Measurements from ENCODE around the gene MYCN.

The MYCN gene

DNA sequence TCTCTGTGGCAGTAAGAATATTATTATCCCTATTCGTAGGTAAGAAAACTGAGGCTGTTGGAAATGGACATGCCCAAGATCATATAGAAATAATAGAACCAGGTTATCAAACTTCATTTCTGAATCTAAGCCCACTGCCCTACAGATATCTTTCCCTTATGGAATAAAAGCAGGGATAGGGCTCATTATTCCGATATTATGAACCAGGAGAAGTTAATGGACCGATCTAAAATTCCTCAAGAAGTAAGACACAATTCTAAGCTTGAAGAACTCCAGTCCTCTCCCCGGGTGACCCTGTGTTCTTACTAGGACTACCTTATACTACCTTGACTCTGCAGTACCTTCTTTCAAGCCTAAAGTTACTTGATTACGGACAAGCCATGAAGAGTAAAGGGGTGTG is 8.4 kb upstream of the MYCN start:
- Histone ChIP-seq H3K27ac (no peak overlapping the region), H3K4me3 (no peak overlapping the region), H3K9ac (ENCODE audit: insufficient read length) (no peak overlapping the region), H3K9me3 (ENCODE audit: low read depth, low read length) (no peaks in the 10 kb centered on the region), H3K36me3 (ENCODE audit: insufficient read depth, low read length) (no peaks in the 10 kb centered on the region)
- TF ChIP-seq POLR2AphosphoS5 (IDR thresholded peaks at IDR 0.05; ENCODE audit: borderline replicate concordance, low read depth, low read length) (no peak), FOXP2 (optimal IDR thresholded peaks at IDR 0.05; ENCODE audit: control extremely low read depth, extremely low read length, insufficient read depth) (no peak), EZH2 (IDR thresholded peaks at IDR 0.05) (no peak)
- no peak for DNase-seq (ENCODE audit: low read depth, low spot score)

DNA sequence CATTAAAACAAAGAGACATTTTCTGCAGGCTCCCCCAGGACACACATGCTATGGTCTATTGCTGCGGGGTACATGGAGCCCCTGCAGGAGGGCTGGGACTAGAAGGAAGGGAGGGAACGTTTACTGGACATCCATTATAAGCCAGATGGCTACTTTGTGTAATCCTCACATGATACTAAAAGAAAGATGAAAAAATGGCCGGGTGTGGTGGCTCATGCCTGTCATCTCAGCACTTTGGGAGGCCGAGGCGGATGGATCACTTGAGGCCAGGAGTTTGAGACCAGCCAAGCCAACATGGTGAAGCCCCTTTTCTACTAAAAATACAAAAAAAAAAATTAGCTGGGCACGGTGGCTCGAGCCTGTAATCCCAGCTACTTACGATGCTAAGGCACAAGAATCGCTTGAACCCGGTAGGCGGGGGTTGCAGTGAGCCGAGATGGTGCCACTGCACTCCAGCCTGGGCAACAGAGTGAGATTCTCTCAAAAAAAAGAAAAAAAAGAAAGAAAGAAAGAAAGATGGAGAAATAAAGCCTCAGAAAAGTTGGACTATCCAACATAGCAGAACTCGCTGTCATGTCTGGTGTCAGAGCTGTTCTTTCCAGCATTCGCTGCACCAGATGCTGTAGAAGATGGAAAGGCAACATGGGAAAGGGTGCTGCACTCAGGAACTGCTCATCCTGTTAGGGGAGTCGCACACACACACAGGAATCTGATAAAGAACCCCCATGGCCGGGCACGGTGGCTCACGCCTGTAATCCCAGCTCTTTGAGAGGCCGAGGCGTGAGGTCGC is 7.8 kb upstream of the MYCN start:
- H3K36me3 ChIP-seq (ENCODE audit: insufficient read depth, low read length) = no peaks in the 10 kb centered on the region
- H3K27ac ChIP-seq = no peak overlapping the region
- H3K9ac ChIP-seq (ENCODE audit: insufficient read length) = no peak overlapping the region
- DNase-seq (ENCODE audit: low read depth, low spot score) = no peak
- H3K9me3 ChIP-seq (ENCODE audit: low read depth, low read length) = no peaks in the 10 kb centered on the region
- TF ChIP-seq EZH2 (IDR thresholded peaks at IDR 0.05) (no peak), FOXP2 (optimal IDR thresholded peaks at IDR 0.05; ENCODE audit: control extremely low read depth, extremely low read length, insufficient read depth) (no peak), POLR2AphosphoS5 (IDR thresholded peaks at IDR 0.05; ENCODE audit: borderline replicate concordance, low read depth, low read length) (no peak)
- no peak overlapping the region for H3K4me3 ChIP-seq

GRCh38 chr2:15933184-15933845 is 7.0 kb upstream of the MYCN start:
- Histone ChIP-seq H3K4me3 (no peak overlapping the region), H3K36me3 (ENCODE audit: insufficient read depth, low read length) (no peaks in the 10 kb centered on the region), H3K9ac (ENCODE audit: insufficient read length) (no peak overlapping the region), H3K27ac (no peak overlapping the region), H3K9me3 (ENCODE audit: low read depth, low read length) (no peaks in the 10 kb centered on the region)
- no peak for DNase-seq (ENCODE audit: low read depth, low spot score)
- TF ChIP-seq FOXP2 (optimal IDR thresholded peaks at IDR 0.05; ENCODE audit: control extremely low read depth, extremely low read length, insufficient read depth) (no peak), EZH2 (IDR thresholded peaks at IDR 0.05) (no peak), POLR2AphosphoS5 (IDR thresholded peaks at IDR 0.05; ENCODE audit: borderline replicate concordance, low read depth, low read length) (no peak)

GRCh38 chr2:15934291-15934945 is 5.9 kb upstream of the MYCN start:
- Histone ChIP-seq H3K9me3 (ENCODE audit: low read depth, low read length) (no peaks in the 10 kb centered on the region), H3K9ac (ENCODE audit: insufficient read length) (no peak overlapping the region), H3K4me3 (no peak overlapping the region), H3K36me3 (ENCODE audit: insufficient read depth, low read length) (no peaks in the 10 kb centered on the region), H3K27ac (no peak overlapping the region)
- TF ChIP-seq POLR2AphosphoS5 (IDR thresholded peaks at IDR 0.05; ENCODE audit: borderline replicate concordance, low read depth, low read length) (no peak), FOXP2 (optimal IDR thresholded peaks at IDR 0.05; ENCODE audit: control extremely low read depth, extremely low read length, insufficient read depth) (no peak), EZH2 (IDR thresholded peaks at IDR 0.05) (no peak)
- no peak for DNase-seq (ENCODE audit: low read depth, low spot score)

DNA sequence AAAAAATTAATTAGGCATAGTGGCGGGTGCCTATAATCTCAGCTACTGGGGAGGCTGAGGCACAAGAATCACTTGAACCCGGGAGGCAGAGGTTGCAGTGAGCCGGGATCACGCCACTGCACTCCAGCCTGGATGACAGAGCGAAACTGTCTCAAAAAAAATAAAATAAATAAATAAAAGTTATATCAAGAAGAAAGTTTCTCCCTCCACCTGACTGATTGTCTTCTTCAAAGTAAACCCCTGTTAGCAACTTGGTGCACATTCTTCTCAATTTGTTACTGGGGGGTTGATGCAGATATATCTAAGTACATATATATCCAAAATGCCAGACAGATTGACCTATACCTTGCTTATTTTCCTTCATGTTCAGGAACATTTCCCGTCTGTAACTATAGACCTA is 5.2 kb upstream of the MYCN start:
- Histone ChIP-seq H3K36me3 (ENCODE audit: insufficient read depth, low read length) (no peaks in the 10 kb centered on the region), H3K27ac (no peak overlapping the region), H3K9ac (ENCODE audit: insufficient read length) (no peak overlapping the region), H3K4me3 (no peak overlapping the region), H3K9me3 (ENCODE audit: low read depth, low read length) (no peaks in the 10 kb centered on the region)
- DNase-seq (ENCODE audit: low read depth, low spot score) = no peak
- no peak for TF ChIP-seq FOXP2 (optimal IDR thresholded peaks at IDR 0.05; ENCODE audit: control extremely low read depth, extremely low read length, insufficient read depth)
- no peak for TF ChIP-seq EZH2 (IDR thresholded peaks at IDR 0.05)
- no peak for TF ChIP-seq POLR2AphosphoS5 (IDR thresholded peaks at IDR 0.05; ENCODE audit: borderline replicate concordance, low read depth, low read length)

DNA sequence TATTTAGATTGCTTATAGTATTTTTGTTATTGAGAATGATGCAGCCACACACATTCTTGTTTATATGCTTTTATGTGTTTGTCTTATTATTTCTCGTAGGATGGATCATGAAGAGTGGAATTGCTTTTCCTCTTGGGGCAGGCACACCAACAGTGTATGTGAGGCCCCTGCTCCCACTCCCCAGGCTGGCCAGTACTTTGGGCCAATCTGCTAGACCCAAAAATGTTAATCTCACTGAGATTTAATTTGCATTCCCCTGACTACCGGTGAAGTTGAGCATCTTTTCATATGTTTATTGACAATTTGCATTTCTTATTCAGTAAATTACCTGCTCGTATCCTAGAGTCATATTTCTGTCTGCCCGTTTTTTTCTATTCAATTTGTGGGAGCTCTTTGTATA is 4.7 kb upstream of the MYCN start:
- Histone ChIP-seq H3K4me3 (no peak overlapping the region), H3K36me3 (ENCODE audit: insufficient read depth, low read length) (no peaks in the 10 kb centered on the region), H3K9ac (ENCODE audit: insufficient read length) (no peak overlapping the region), H3K9me3 (ENCODE audit: low read depth, low read length) (no peaks in the 10 kb centered on the region), H3K27ac (no peak overlapping the region)
- no peak for DNase-seq (ENCODE audit: low read depth, low spot score)
- TF ChIP-seq EZH2 (IDR thresholded peaks at IDR 0.05) = no peak
- TF ChIP-seq FOXP2 (optimal IDR thresholded peaks at IDR 0.05; ENCODE audit: control extremely low read depth, extremely low read length, insufficient read depth) = no peak
- TF ChIP-seq POLR2AphosphoS5 (IDR thresholded peaks at IDR 0.05; ENCODE audit: borderline replicate concordance, low read depth, low read length) = no peak

- DNase-seq (ENCODE audit: low read depth, low spot score) = no peak
- no peaks in the 10 kb centered on the region for H3K36me3 ChIP-seq (ENCODE audit: insufficient read depth, low read length)
- H3K9me3 ChIP-seq (ENCODE audit: low read depth, low read length) = no peaks in the 10 kb centered on the region
- H3K27ac ChIP-seq = no peak overlapping the region
- TF ChIP-seq POLR2AphosphoS5 (IDR thresholded peaks at IDR 0.05; ENCODE audit: borderline replicate concordance, low read depth, low read length) = no peak
- no peak for TF ChIP-seq FOXP2 (optimal IDR thresholded peaks at IDR 0.05; ENCODE audit: control extremely low read depth, extremely low read length, insufficient read depth)
- no peak for TF ChIP-seq EZH2 (IDR thresholded peaks at IDR 0.05)
- no peak overlapping the region for H3K9ac ChIP-seq (ENCODE audit: insufficient read length)
- H3K4me3 ChIP-seq = no peak overlapping the region
Measured at GRCh38 chr2:15936277-15937104, 3.9 kb upstream of the MYCN start.

All from SK-N-MC (cell line).